Stomach (tissue), 4 donors: ENCODE measurements around the gene KLHL30.

Experiments
- CTCF ChIP-seq, 7 experiments: fragments of 450-650 bp in 4 of 7; fragments of 200-600 bp in 3 of 7; sonication (generic) in 3 of 7; IDR thresholded peaks; one replicate each; pipeline ENCODE4 v1.5.1; 2016 to 2019; ENCODE audit warnings: antibody characterized with exemption in 7 of 7, control low read depth in 2 of 7, mild to moderate bottlenecking in 1 of 7
- EP300 ChIP-seq: sonication (generic); formaldehyde crosslinking; IDR thresholded peaks from one replicate; pipeline ENCODE4 v1.6.1; 2017; ENCODE audit warnings: antibody characterized with exemption
- POLR2A ChIP-seq, 4 donors: fragments of 450-650 bp; IDR thresholded peaks; one replicate each; pipeline ENCODE4 v1.6.1; 2016; ENCODE audit warnings: antibody characterized with exemption in 4 of 4, control low read depth in 2 of 4, mild to moderate bottlenecking in 1 of 4, moderate library complexity in 1 of 4
- POLR2AphosphoS5 ChIP-seq, 3 donors: sonication (generic); formaldehyde crosslinking; IDR thresholded peaks; one replicate each; pipeline ENCODE4 v1.6.1; 2016; ENCODE audit warnings: antibody characterized with exemption in 3 of 3

- TF ChIP-seq CTCF (IDR thresholded peaks at IDR 0.05), result peak in 1 of 7 experiments; percentile 16
- TF ChIP-seq POLR2A (IDR thresholded peaks at IDR 0.05), result no peak
- no peak for TF ChIP-seq EP300
- TF ChIP-seq POLR2AphosphoS5 (IDR thresholded peaks at IDR 0.05), result no peak
Measured at GRCh38 chr2:238160206-238161129, 22.0 kb downstream of the KLHL30 start.
